Measurements from ENCODE around the gene REG1B.

REG1B gene

GRCh38 chr2:79105259-79105658 lies 17.5 kb upstream of the REG1B start:
- Histone ChIP-seq H3K9ac (ENCODE audit: low read depth, low read length, poor library complexity, severe bottlenecking) (no peak overlapping the region), H3K4me3 (ENCODE audit: low read length, poor library complexity, severe bottlenecking) (no peak overlapping the region), H3K79me2 (ENCODE audit: insufficient read depth, low read length) (no peaks in the 10 kb centered on the region), H3K9me2 (replicated peaks; ENCODE audit: low read depth, low read length) (no peaks in the 10 kb centered on the region), H4K20me1 (ENCODE audit: insufficient read depth, low read length, poor library complexity, severe bottlenecking) (no peaks in the 10 kb centered on the region), H3K27me3 (ENCODE audit: insufficient read depth, low read length, poor library complexity, severe bottlenecking) (no peaks in the 10 kb centered on the region), H2AFZ (ENCODE audit: low read length) (no peak overlapping the region), H3F3A (ENCODE audit: low read depth) (no peaks in the 10 kb centered on the region), H3K9me3 (ENCODE audit: insufficient read depth, low read depth, low read length) (no peaks in the 10 kb centered on the region), H3K4me1 (ENCODE audit: insufficient read depth, low read length, poor library complexity, severe bottlenecking) (no peaks in the 10 kb centered on the region), H3K4me2 (ENCODE audit: low read depth, low read length, poor library complexity, severe bottlenecking) (no peak overlapping the region), H3K36me3 (ENCODE audit: insufficient read depth, low read length) (no peaks in the 10 kb centered on the region)
- TF ChIP-seq CTCF (conservative IDR thresholded peaks at IDR 0.05; ENCODE audit: low read length) (no peak), EZH2phosphoT487 (IDR thresholded peaks at IDR 0.05; ENCODE audit: borderline replicate concordance) (no peak)

- H4K20me1 ChIP-seq (ENCODE audit: insufficient read depth, low read length, poor library complexity, severe bottlenecking), result no peaks in the 10 kb centered on the region
- H3K36me3 ChIP-seq (ENCODE audit: insufficient read depth, low read length), result no peaks in the 10 kb centered on the region
- H3K9me2 ChIP-seq (replicated peaks; ENCODE audit: low read depth, low read length), result no peaks in the 10 kb centered on the region
- no peak overlapping the region for H3K4me3 ChIP-seq (ENCODE audit: low read length, poor library complexity, severe bottlenecking)
- no peaks in the 10 kb centered on the region for H3K79me2 ChIP-seq (ENCODE audit: insufficient read depth, low read length)
- TF ChIP-seq EZH2phosphoT487 (IDR thresholded peaks at IDR 0.05; ENCODE audit: borderline replicate concordance) (no peak), CTCF (conservative IDR thresholded peaks at IDR 0.05; ENCODE audit: low read length) (no peak)
- H3K9ac ChIP-seq (ENCODE audit: low read depth, low read length, poor library complexity, severe bottlenecking), result no peak overlapping the region
- no peaks in the 10 kb centered on the region for H3K4me1 ChIP-seq (ENCODE audit: insufficient read depth, low read length, poor library complexity, severe bottlenecking)
- no peaks in the 10 kb centered on the region for H3F3A ChIP-seq (ENCODE audit: low read depth)
- H3K9me3 ChIP-seq (ENCODE audit: insufficient read depth, low read depth, low read length), result no peaks in the 10 kb centered on the region
- H3K27me3 ChIP-seq (ENCODE audit: insufficient read depth, low read length, poor library complexity, severe bottlenecking), result no peaks in the 10 kb centered on the region
- H3K4me2 ChIP-seq (ENCODE audit: low read depth, low read length, poor library complexity, severe bottlenecking), result no peak overlapping the region
- H2AFZ ChIP-seq (ENCODE audit: low read length), result no peak overlapping the region
Observed at GRCh38 chr2:79103214-79103613, 15.4 kb upstream of the REG1B start.

GRCh38 chr2:79101024-79101423 lies 13.2 kb upstream of the REG1B start:
- H3K27me3 ChIP-seq (ENCODE audit: insufficient read depth, low read length, poor library complexity, severe bottlenecking), result no peaks in the 10 kb centered on the region
- no peaks in the 10 kb centered on the region for H3K36me3 ChIP-seq (ENCODE audit: insufficient read depth, low read length)
- H4K20me1 ChIP-seq (ENCODE audit: insufficient read depth, low read length, poor library complexity, severe bottlenecking), result no peaks in the 10 kb centered on the region
- TF ChIP-seq CTCF (conservative IDR thresholded peaks at IDR 0.05; ENCODE audit: low read length) (no peak), EZH2phosphoT487 (IDR thresholded peaks at IDR 0.05; ENCODE audit: borderline replicate concordance) (no peak)
- no peaks in the 10 kb centered on the region for H3F3A ChIP-seq (ENCODE audit: low read depth)
- H3K9ac ChIP-seq (ENCODE audit: low read depth, low read length, poor library complexity, severe bottlenecking), result no peak overlapping the region
- no peaks in the 10 kb centered on the region for H3K4me1 ChIP-seq (ENCODE audit: insufficient read depth, low read length, poor library complexity, severe bottlenecking)
- H3K79me2 ChIP-seq (ENCODE audit: insufficient read depth, low read length), result no peaks in the 10 kb centered on the region
- H3K4me3 ChIP-seq (ENCODE audit: low read length, poor library complexity, severe bottlenecking), result no peak overlapping the region
- H3K9me2 ChIP-seq (replicated peaks; ENCODE audit: low read depth, low read length), result no peaks in the 10 kb centered on the region
- no peak overlapping the region for H2AFZ ChIP-seq (ENCODE audit: low read length)
- no peaks in the 10 kb centered on the region for H3K9me3 ChIP-seq (ENCODE audit: insufficient read depth, low read depth, low read length)
- H3K4me2 ChIP-seq (ENCODE audit: low read depth, low read length, poor library complexity, severe bottlenecking), result no peak overlapping the region

Measured in Loucy (cell line).